ENCODE results near the gene TBC1D20. TPM values are rescaled to one million over a fixed set of nuclear protein-coding genes. Genes with fewer than 3 reads are reported as not detected.

The TBC1D20 gene
- total RNA-seq, 1 experiment from 2014 or later: 42.1 TPM

- POLR2A ChIA-PET: interaction anchor here (0.7 kb wide), 1 partner anchor 108 kb away, joined by 9 read pairs; no protein-coding TSS in a partner anchor
Observed at GRCh38 chr20:461254-462198, 807 bp downstream of the TBC1D20 start.

GRCh38 chr20:460707-461106 is 1.6 kb downstream of the TBC1D20 start:
- H3K4me3 ChIP-seq (ENCODE audit: low read depth in 2 of 2, low read length in 2 of 2): peak overlapping the region; percentile 60 to 91
- CTCF ChIA-PET: no interaction called here
- no peak for ATAC-seq
- no peaks in the 10 kb centered on the region for H3K27me3 ChIP-seq (ENCODE audit: control insufficient read depth, insufficient read depth, low read length)
- intact Hi-C loops (cut with micrococcal nuclease; ENCODE audit: unreplicated experiment): no loop called here
- DNase-seq (ENCODE audit: low read depth, low spot score): no peak
- TSS peak; percentile 64 for BruUV-seq (replicated peaks)
- in situ Hi-C loops (cut with HindIII; ENCODE audit: low pct_unique_long_range_greater_than_20kb, low sequenced_read_pairs): no loop called here
- H3K36me3 ChIP-seq (ENCODE audit: control insufficient read depth, insufficient read depth, low read length): no peaks in the 10 kb centered on the region
- POLR2A ChIA-PET: interaction anchor here (0.6 kb wide), 1 partner anchor 51 kb away, joined by 3 read pairs; no protein-coding TSS in a partner anchor
- peaks cover 20% of the 10 kb centered on the region for H3K4me1 ChIP-seq (ENCODE audit: control insufficient read depth, insufficient read depth, low read length)
- no peak for TF ChIP-seq POLR2AphosphoS5 (IDR thresholded peaks at IDR 0.05; ENCODE audit: low read depth, low read length)
- no peak for TF ChIP-seq REST (IDR thresholded peaks at IDR 0.05; ENCODE audit: insufficient read depth in 1 of 2, low read depth in 2 of 2, low read length in 1 of 2)
- H3K27ac ChIP-seq (ENCODE audit: low read length): peak overlapping the region; percentile 79
- no peaks in the 10 kb centered on the region for H3K9me3 ChIP-seq (ENCODE audit: control insufficient read depth, insufficient read depth, low read depth, low read length)

More at GRCh38 chr20:461254-462198, 807 bp downstream of the TBC1D20 start:
- H3K27ac ChIP-seq (ENCODE audit: low read length): peak overlapping the region; percentile 79
- DNase-seq (ENCODE audit: low read depth, low spot score) (no peak), ATAC-seq (peak; percentile 63)
- no peaks in the 10 kb centered on the region for H3K36me3 ChIP-seq (ENCODE audit: control insufficient read depth, insufficient read depth, low read length)
- CTCF ChIA-PET: no interaction called here
- peaks cover 20% of the 10 kb centered on the region for H3K4me1 ChIP-seq (ENCODE audit: control insufficient read depth, insufficient read depth, low read length)
- TF ChIP-seq TCF7L2 (IDR thresholded peaks at IDR 0.05; ENCODE audit: low read depth, low read length) (no peak), REST (IDR thresholded peaks at IDR 0.05; ENCODE audit: insufficient read depth in 1 of 2, low read depth in 2 of 2, low read length in 1 of 2) (no peak)
- BruUV-seq (replicated peaks): no TSS peak
- peak overlapping the region; percentile 60 to 91 for H3K4me3 ChIP-seq (ENCODE audit: low read depth in 2 of 2, low read length in 2 of 2)
- H3K27me3 ChIP-seq (ENCODE audit: control insufficient read depth, insufficient read depth, low read length): no peaks in the 10 kb centered on the region
- intact Hi-C loops (cut with micrococcal nuclease; ENCODE audit: unreplicated experiment) (no loop called here), in situ Hi-C loops (cut with HindIII; ENCODE audit: low pct_unique_long_range_greater_than_20kb, low sequenced_read_pairs) (no loop called here)
- H3K9me3 ChIP-seq (ENCODE audit: control insufficient read depth, insufficient read depth, low read depth, low read length): no peaks in the 10 kb centered on the region
